ENCODE results near the gene ARF3. TPM values are rescaled to one million over a fixed set of nuclear protein-coding genes. Genes with fewer than 3 reads are reported as not detected.
A peak's percentile ranks its signal among the peaks of the same experiment; 100 is the strongest.

The ARF3 gene
- total and polyA plus RNA-seq, 12 donors = 30.3 to 90.8 (median 53.8) TPM

- TF ChIP-seq CTCF (IDR thresholded peaks at IDR 0.05) = no peak
Observed at GRCh38 chr12:48946943-48947342, 10.3 kb downstream of the ARF3 start.

GRCh38 chr12:48946205-48946604 is 11.1 kb downstream of the ARF3 start:
- no peak overlapping the region for H3K27ac ChIP-seq
- peaks cover 0 to 30% (median 10%) of the 10 kb centered on the region in 9 donors for H3K4me1 ChIP-seq
- no peaks in the 10 kb centered on the region for H3K27me3 ChIP-seq
- ATAC-seq = no peak
- no peak for TF ChIP-seq CTCF (IDR thresholded peaks at IDR 0.05)
- no peak for DNase-seq
- peaks cover 0 to 50% (median 0%) of the 10 kb centered on the region in 9 donors for H3K36me3 ChIP-seq
- intact Hi-C loops (cut with DNase I) = no loop called here
- no peaks in the 10 kb centered on the region for H3K9me3 ChIP-seq
- no peak overlapping the region for H3K4me3 ChIP-seq

More at GRCh38 chr12:48946943-48947342, 10.3 kb downstream of the ARF3 start:
- no peaks in the 10 kb centered on the region for H3K27me3 ChIP-seq
- 51 to 63% methylated on average over 6 of the region's 6 CpGs for WGBS, 2 donors
- no peak overlapping the region for H3K27ac ChIP-seq
- ATAC-seq (no peak), DNase-seq (no peak)
- H3K9me3 ChIP-seq = no peaks in the 10 kb centered on the region
- H3K4me3 ChIP-seq = no peak overlapping the region
- H3K4me1 ChIP-seq = peaks cover 0 to 30% (median 9%) of the 10 kb centered on the region in 9 donors
- H3K36me3 ChIP-seq = peaks cover 0 to 48% (median 0%) of the 10 kb centered on the region in 9 donors
- intact Hi-C loops (cut with DNase I) = no loop called here

GRCh38 chr12:48943221-48943620 is 14.1 kb downstream of the ARF3 start:
- TF ChIP-seq CTCF (IDR thresholded peaks at IDR 0.05) = no peak
- ATAC-seq (no peak), DNase-seq (no peak)
- 94 to 97% methylated on average over 4 of the region's 4 CpGs for WGBS, 2 donors
- Histone ChIP-seq H3K9me3 (no peaks in the 10 kb centered on the region), H3K4me1 (peaks cover 0 to 34% (median 11%) of the 10 kb centered on the region in 9 donors), H3K27ac (no peak overlapping the region), H3K27me3 (no peaks in the 10 kb centered on the region), H3K4me3 (no peak overlapping the region), H3K36me3 (peaks cover 0 to 71% (median 17%) of the 10 kb centered on the region in 9 donors)
- intact Hi-C loops (cut with DNase I) = no loop called here

- intact Hi-C loops (cut with DNase I) = no loop called here
- H3K27ac ChIP-seq = no peak overlapping the region
- ATAC-seq = peak in 1 of 8 donors; percentile 36
Observed at GRCh38 chr12:48940181-48940580, 17.1 kb downstream of the ARF3 start.

More at GRCh38 chr12:48940181-48940580, 17.1 kb downstream of the ARF3 start:
- Histone ChIP-seq H3K4me3 (no peak overlapping the region), H3K4me1 (peaks cover 0 to 21% (median 0%) of the 10 kb centered on the region in 9 donors), H3K9me3 (no peaks in the 10 kb centered on the region), H3K27me3 (no peaks in the 10 kb centered on the region), H3K36me3 (peaks cover 0 to 89% (median 17%) of the 10 kb centered on the region in 9 donors)
- DNase-seq = no peak
- 88 to 90% methylated on average over 3 of the region's 3 CpGs for WGBS, 2 donors
- no peak for TF ChIP-seq CTCF (IDR thresholded peaks at IDR 0.05)

Measured in heart right ventricle (tissue), 16 donors.